ENCODE measurements around the gene PHF2. TPM values are rescaled to one million over a fixed set of nuclear protein-coding genes. Genes with fewer than 3 reads are reported as not detected.

Gene PHF2
- total and polyA plus RNA-seq, 2 of the 8 experiments (the other 6 are each of a cell fraction or from before 2014, with no cell fraction given): 3.4 to 9.4 TPM

GRCh38 chr9:93620881-93621820, 44.8 kb downstream of the PHF2 start (continued):
- TF ChIP-seq CTBP2 (IDR thresholded peaks at IDR 0.05; ENCODE audit: borderline replicate concordance, insufficient read depth, insufficient read length, low read length): no peak
- no peak for TF ChIP-seq JUN (IDR thresholded peaks at IDR 0.05; ENCODE audit: low read depth, low read length)
- no peak for TF ChIP-seq SIN3A (conservative IDR thresholded peaks at IDR 0.05 in 1 of 2, IDR thresholded peaks at IDR 0.05 in 1 of 2; ENCODE audit: low read depth in 1 of 2, low read length in 2 of 2)
- TF ChIP-seq ATF2 (IDR thresholded peaks at IDR 0.05; ENCODE audit: low read length): no peak

All from H1 (cell line).